SK-N-SH (cell line): ENCODE results near the gene SDHA.

Experiments used
- SMC3 ChIP-seq: IDR thresholded peaks from 2 replicates; pipeline ENCODE4 v1.6.1; 2012; ENCODE audit warnings: low read depth, low read length, improper control_type of control experiment
- TF ChIP-seq, protein P1 (sequence below): fragments of 200-600 bp; sonication (generic); IDR thresholded peaks from 2 replicates; pipeline ENCODE4 v1.6.1; 2017; ENCODE audit warnings: antibody characterized with exemption, mild to moderate bottlenecking, moderate library complexity

DNA sequence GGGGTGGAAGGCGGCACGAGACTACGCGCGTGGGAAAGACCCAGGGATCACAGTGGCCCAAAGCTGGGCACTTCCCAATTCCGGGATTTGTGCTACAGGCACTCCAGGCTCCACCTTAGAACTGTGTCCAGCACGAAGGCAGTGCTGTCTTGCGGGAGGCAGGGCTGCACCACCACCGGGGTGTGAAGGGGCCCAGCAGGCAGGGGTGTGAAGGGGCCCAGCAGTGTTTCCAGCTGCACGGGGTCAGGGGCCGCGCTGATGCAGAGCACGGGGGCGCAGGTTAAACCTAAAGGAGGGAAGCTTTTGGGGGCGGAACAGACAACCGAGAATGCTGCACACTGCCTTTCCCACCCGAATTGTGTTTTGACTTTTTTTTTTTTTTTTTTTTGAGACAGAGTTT lies 52.2 kb downstream of the SDHA start:
- no peak for TF ChIP-seq SMC3
- TF ChIP-seq, protein P1, sequence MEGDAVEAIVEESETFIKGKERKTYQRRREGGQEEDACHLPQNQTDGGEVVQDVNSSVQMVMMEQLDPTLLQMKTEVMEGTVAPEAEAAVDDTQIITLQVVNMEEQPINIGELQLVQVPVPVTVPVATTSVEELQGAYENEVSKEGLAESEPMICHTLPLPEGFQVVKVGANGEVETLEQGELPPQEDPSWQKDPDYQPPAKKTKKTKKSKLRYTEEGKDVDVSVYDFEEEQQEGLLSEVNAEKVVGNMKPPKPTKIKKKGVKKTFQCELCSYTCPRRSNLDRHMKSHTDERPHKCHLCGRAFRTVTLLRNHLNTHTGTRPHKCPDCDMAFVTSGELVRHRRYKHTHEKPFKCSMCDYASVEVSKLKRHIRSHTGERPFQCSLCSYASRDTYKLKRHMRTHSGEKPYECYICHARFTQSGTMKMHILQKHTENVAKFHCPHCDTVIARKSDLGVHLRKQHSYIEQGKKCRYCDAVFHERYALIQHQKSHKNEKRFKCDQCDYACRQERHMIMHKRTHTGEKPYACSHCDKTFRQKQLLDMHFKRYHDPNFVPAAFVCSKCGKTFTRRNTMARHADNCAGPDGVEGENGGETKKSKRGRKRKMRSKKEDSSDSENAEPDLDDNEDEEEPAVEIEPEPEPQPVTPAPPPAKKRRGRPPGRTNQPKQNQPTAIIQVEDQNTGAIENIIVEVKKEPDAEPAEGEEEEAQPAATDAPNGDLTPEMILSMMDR: no peak
